T-helper 2 cell treated with Interferon-gamma antibody and Interleukin-4, amounts not matched to agents 100 ng/mL and 5 ng/mL, for 36 hours (primary cell): ENCODE results near the gene LAMA4. TPM values are rescaled to one million over a fixed set of nuclear protein-coding genes. Genes with fewer than 3 reads are reported as not detected.

ENCODE experiments used
- intact Hi-C: fragments of 100-400 bp; cut with micrococcal nuclease; formaldehyde crosslinking; loops from one replicate; pipeline ENCODE4 v1.15.1; 2023
- total RNA-seq: library from RNA; stranded (reverse); gene quantifications from 2 replicates; pipeline ENCODE4 v1.2.3, GENCODE V29; 2022

LAMA4 gene, protein sequence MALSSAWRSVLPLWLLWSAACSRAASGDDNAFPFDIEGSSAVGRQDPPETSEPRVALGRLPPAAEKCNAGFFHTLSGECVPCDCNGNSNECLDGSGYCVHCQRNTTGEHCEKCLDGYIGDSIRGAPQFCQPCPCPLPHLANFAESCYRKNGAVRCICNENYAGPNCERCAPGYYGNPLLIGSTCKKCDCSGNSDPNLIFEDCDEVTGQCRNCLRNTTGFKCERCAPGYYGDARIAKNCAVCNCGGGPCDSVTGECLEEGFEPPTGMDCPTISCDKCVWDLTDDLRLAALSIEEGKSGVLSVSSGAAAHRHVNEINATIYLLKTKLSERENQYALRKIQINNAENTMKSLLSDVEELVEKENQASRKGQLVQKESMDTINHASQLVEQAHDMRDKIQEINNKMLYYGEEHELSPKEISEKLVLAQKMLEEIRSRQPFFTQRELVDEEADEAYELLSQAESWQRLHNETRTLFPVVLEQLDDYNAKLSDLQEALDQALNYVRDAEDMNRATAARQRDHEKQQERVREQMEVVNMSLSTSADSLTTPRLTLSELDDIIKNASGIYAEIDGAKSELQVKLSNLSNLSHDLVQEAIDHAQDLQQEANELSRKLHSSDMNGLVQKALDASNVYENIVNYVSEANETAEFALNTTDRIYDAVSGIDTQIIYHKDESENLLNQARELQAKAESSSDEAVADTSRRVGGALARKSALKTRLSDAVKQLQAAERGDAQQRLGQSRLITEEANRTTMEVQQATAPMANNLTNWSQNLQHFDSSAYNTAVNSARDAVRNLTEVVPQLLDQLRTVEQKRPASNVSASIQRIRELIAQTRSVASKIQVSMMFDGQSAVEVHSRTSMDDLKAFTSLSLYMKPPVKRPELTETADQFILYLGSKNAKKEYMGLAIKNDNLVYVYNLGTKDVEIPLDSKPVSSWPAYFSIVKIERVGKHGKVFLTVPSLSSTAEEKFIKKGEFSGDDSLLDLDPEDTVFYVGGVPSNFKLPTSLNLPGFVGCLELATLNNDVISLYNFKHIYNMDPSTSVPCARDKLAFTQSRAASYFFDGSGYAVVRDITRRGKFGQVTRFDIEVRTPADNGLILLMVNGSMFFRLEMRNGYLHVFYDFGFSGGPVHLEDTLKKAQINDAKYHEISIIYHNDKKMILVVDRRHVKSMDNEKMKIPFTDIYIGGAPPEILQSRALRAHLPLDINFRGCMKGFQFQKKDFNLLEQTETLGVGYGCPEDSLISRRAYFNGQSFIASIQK (N-terminal part only)
- total RNA-seq = not detected in 2 replicates

DNA sequence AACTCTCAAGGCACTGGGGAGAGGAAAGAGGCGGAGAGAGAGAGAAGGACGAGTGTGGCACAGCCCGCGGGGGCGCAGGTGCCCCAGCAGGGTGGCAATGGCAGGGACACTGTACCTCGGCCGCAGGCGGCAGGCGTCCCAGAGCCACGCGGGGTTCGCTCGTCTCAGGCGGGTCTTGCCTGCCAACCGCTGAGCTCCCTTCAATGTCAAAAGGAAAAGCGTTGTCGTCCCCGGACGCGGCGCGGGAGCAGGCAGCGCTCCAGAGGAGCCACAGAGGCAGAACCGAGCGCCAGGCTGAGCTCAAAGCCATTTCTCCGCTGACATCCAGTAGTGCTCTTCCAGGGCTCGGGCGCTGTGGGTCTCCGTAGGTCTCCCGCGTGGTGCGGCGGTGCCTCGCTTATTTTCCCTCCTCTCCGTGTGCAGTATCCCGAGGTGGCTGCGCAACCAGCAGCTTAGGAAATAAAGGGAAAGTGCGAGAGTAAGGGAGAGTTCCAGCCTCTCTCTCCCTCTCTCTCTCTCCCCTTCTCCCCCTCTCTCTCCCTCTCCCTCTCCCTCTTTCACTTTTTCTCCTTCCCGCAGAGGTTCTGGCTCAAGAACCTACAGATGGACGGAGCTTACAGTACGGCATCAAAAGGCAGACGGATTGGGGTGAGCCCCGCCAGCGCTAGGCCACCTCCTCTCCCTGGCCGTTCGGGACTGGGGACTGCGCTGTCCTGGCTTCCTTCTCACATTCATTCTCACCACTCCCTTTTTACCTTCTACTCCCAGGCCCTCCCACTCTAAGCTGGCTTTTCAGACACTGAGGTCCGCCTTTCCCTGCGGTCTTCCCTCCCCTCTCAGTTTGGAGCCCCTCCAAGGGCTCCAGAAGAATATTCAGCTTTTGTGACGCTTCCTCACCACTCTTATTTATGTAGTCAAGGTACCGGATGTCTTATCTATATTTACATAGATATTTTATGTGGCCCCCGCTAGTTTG lies at the start of gene LAMA4:
Gene LAMA4, minus strand, starts transcription at position 727 of the 976 bp plus-strand sequence. Its CDS starts 417 bp downstream, at position 310.
- intact Hi-C loops = loop anchor here (5.0 kb wide), 1 partner anchor 33 kb away; no protein-coding TSS in a partner anchor

DNA sequence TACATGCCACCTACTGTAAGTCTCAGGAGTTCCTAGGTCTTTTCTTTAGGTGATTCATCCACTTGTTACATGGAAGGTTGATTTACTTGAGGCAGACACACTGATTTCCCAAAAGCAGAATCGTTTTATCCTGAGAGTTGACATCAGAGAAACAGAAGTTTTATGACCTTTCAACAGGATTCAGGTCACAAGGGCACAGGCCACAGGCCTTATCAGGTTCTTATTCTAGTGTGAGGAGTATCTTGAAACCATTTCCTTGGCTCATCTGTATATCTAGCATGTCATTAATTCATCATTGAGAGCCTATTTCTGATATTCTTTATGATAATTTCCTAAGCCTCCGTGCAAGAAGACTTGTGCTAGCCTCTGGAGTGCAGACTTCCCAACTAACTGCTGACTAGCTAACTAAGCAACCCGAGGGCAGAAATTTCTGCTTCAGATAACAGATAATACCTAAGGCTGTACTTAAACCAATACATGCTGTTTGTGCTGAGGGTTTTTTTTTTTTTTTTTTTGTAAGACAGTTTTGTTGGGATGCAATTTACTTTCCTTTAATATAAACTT lies 47.9 kb upstream of the LAMA4 start:
- intact Hi-C loops = no loop called here

DNA sequence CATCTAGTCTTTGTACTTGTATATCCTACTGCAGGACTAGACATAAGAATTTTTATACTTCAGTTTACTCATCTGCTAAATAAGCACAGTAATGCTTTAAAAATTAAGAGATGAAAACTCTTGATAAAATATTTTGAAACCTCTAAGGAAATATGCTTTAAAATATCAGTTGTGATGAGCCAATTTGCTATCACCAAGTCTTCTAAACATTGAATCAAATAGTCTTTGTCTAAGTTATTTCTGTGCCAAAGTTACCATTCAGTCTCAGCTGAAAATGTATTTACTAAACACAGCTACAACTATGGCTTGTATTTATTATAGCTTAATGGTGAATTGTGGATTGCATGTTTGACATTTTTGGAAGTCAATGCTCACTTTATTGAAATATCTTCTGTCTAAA lies 46.5 kb upstream of the LAMA4 start:
- intact Hi-C loops = no loop called here

DNA sequence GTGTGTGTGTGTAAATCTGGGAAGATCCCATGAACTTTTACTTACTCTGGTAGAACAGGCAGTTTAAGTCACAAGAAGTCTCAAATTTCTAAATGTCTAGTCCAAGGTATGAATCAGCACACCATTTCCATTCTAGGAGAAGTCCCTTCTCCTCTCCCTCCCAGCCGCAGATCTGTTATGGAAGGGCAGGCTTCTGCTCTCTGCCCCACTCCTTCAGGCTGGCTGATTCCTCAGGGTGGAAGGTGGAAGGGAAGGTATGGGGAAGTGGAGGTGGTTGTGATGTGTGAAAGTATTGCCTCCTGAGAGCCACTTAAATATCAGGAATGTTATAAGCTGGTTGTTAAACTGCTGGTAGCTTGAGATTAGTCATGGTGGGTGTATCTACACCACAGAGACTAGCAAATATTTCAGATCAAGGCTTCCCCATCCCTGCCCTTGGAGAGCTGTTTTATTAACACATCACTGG lies 44.5 kb upstream of the LAMA4 start:
- intact Hi-C loops = no loop called here

DNA sequence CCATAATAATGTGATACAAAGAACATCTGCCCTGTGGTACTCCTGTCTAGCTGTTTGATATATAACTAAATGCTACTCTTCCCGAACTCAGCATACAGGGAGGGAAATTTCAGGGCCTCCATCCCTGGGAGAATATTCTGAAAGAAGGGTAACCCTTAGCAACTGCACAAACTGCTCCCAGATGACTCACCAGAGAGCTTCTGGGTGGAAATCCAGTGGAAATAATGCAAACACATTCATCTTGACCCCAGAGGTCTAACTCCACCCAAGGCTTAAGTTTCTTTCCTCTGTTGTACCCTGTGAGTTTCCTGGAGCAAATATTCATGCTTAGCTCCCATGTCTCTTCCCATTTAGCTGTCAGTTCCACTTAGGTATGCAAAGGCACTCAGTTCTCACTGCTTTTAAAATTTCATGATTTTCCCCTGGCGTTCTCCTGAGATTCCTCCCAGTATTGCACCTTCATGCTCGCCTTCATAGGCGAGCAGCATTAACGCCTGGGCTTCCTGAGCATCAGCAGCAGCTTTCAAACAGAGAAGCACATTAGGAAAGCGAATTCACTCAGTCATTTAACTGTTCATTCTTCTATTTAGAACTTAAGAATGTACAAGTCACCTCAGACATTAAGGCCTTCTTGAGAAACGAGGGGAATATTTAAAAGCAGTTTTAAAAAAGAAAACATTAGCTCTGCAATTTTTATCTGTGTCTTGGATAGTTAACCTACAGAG lies 43.8 kb upstream of the LAMA4 start:
- intact Hi-C loops = no loop called here

DNA sequence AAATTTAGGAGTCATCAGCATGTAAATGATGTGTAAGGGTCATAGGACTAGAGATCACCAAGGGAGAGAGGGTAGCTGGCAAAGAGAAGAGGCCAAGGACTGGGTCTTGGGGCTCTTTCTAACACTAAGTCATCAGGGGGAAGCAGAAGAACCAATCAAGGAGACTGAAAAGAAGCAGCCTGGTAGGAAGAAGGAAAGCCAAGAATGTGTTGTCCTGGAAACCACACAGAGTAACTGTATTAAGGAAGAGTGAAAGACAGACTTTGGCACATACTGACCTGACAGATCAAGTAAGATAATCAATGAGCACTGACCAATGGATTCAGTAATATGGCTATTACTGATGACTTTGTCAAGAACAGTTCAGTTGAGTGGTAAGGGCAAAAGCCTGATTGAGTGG lies 42.3 kb upstream of the LAMA4 start:
- intact Hi-C loops = no loop called here

DNA sequence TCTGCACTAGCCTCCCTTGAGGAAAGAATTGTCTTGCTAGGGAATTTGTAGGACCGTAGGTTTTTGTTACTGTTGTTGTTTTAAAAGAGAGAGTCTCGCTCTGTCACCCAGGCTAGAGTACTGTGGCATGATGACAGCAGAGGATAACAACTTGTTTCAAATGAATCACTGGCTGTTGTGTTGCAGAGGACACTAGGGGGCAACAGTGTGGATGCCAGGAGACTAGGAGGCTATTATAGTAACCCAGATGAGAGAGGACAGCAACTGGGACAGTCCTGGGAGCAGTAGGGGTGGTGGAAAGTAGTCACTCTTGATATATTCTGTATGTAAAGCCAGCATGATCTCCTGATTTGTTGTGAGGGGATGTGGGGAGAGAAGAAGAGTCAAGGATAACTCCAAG lies 41.8 kb upstream of the LAMA4 start:
- intact Hi-C loops = no loop called here

DNA sequence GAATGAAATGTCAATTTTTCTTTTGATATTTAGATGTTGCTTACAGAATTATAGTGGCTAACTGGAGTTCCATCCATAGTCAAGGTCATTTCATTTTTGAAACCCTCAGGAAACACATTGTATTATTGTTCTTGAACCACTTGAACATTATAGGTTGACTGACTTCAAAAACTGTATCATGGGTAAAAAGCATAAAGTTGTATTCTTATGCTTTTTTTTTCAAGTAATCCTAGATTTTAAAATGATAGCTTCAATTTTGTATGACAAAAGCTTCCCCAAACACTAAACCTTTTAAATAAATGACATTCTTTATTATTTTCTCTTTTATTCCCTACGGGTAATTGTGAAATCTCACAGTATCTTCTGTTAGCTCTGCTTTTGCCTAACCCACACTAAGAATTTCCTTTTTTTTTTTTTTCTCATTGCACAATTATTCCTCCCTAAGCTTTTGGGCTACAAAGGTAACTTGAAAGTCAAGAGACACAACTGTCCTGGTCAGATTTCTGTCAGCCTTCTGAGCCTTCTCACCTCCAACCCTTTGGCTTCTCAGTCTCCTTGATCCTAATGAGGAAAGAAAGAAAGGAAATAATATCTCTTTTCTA lies 36.9 kb upstream of the LAMA4 start:
- intact Hi-C loops = no loop called here

DNA sequence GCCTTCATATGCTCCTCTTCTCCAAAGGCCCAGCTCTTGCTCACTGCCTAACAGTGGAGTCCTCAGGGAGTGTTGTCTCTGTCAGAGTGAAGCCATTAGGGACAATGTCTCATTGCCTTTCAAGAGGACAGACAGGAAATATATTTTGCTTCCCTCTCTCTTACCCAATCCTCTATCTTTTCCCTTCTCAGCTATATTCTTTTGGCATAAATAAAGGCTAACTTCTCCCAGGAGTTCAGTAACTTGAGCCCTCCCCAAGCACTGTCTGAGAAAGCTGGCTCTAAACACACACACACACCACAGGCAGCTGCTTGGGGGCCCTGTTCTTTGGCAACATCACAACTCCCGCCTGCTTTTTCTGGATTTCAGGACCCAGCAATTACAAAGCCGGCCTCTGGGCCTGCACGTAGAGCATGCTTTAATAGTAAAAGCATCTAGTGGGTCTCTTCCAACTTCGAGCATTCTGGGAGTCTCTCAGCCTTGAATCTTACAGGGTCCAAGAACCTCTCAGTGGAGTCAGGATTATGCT lies 34.7 kb upstream of the LAMA4 start:
- intact Hi-C loops = loop anchor here (5.0 kb wide), 2 partner anchors 37 to 1568 kb away; partner anchors contain the start of genes LAMA4 and MARCKS

DNA sequence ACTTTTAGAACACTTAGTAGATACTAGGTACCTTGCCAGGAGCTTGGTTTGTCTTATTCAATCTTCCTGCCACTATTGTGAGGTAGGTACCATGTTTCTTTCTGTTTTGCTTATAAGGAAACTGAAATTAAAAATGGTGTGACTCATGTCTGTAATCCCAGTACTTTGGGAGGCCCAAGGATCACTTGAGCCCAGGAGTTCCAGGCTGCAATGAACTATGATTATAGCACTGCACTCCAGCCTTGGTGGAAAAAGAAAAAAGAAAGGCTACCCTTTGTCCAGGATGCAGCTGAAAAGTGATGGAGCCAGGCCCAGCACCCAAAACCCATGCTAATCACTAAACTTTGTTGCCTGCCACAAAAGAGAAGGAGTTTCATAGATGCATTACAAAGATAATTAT lies 34.1 kb upstream of the LAMA4 start:
- intact Hi-C loops = loop anchor here (5.0 kb wide), 2 partner anchors 36 to 1569 kb away; partner anchors contain the start of genes LAMA4 and MARCKS

DNA sequence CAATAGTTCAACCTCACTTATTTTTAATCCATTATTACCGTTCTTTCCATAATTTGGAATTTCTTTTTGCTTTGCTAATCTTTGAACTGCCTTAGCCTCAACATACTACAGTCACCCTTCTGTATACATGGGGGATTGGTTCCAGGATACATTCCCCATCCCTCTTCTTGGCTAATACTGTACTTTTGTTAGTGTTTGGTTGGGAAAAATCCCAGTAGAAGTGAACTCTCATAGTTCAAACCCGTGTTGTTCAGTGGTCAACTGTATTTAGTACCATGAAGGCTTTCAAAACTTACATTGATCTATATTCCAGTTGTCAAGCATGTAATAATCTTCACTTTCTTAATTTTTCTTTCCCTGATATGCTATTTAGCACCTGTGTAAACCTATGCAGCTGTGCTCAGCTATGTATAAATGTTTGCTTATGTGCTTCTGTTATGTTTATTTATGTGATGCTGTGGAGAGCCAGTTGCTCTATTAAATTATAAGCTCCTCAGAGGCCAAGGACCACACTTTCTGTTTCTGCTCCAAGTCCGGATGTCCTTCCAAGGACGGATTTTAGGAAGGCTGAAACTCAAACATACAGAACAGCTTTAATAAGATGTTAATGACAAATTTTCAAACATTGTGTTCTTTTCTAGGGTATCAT lies 33.3 kb upstream of the LAMA4 start:
- intact Hi-C loops = loop anchor here (2.0 to 5.0 kb wide), 3 partner anchors 35 to 1570 kb away; partner anchors contain the start of genes LAMA4 and MARCKS

DNA sequence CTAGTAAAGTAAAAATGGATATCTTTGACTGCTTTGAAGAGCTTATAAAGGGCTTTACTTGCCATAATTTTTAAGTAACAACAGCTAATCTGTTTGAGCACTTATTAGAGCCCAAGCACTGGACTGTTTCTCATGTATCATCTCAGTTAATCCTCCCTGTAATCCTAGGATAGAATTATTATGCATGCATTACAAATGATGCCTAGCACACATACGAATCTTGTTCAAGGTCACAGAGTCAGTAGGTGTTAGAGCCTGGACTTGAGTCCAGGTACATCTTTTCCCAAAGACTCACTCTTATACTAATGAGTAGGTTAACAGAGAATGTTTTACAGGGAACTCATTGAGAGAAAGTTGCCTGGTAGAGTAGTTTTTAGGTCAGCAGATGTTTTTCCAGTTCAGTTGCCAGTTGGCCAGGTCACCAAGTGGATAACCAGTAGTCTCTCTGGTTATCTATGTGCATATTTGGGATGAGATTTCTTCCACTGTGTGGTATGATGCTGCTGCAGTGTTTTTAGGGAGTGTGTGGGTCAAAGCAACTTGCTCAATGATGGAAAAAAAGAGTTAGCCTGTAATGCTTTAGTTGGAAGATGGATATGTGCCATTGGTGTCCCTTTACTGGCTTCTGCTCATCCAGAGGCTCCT lies 32.3 kb upstream of the LAMA4 start:
- intact Hi-C loops = loop anchor here (1.0 to 5.0 kb wide), 4 partner anchors 34 to 1571 kb away; partner anchors contain the start of genes FAM229B, LAMA4, MARCKS and TUBE1

DNA sequence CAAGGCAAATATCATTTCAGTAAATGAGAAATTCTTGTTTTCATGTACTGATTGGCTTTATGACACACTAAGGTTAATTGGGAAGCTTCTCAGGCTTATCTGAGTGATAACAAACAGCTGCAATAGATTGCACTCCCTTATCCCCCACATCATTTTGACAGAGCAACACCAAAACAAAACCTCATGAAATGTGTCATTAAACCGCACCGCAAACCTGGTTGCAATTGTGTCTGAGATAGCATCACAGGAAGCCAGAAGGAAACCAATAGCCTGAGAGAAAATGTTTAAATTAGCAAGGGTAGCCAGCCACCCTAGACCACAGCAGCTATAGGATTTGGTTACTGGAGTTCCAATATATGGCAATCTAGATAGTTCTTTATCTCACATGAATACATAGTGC lies 31.6 kb upstream of the LAMA4 start:
- intact Hi-C loops = loop anchor here (1.0 to 5.0 kb wide), 4 partner anchors 34 to 1571 kb away; partner anchors contain the start of genes FAM229B, LAMA4, MARCKS and TUBE1

DNA sequence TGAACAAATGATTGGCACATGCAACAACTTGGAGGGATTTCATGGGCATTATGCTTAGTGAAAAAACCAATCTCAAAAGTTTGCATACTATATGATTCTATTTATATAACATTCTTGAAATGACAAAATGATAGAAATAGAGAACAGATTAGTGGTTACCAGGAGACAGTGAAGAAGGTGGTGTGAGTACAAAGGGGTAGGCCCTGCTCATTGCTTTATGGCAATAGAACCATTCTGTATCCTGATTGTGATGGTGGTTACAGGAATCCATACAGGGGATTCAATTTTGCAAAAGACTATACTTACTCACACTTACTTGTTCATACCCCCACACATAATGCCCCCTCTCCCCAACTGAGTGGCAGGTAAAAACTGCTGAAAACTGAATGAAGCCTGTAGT lies 30.2 kb upstream of the LAMA4 start:
- intact Hi-C loops = loop anchor here (5.0 kb wide), 2 partner anchors 32 to 1573 kb away; partner anchors contain the start of genes LAMA4 and MARCKS

DNA sequence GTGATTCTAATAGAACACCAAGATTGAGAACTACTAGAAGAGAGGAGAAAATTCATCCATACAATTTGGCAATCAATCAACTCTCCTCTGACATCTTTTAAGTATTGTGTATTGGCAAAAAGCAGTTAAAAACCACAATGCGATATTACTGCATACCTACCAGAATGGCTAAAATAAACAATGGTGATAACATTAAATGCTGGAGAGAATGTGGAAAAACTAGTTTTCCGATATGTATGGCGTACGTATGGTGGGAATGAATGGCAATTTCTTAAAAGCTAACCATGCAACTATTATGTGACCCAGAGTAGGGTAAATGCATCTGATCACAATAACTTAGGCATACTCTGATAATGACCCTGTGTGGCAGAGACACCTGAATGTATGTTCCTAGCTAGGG lies 29.3 kb upstream of the LAMA4 start:
- intact Hi-C loops = no loop called here

DNA sequence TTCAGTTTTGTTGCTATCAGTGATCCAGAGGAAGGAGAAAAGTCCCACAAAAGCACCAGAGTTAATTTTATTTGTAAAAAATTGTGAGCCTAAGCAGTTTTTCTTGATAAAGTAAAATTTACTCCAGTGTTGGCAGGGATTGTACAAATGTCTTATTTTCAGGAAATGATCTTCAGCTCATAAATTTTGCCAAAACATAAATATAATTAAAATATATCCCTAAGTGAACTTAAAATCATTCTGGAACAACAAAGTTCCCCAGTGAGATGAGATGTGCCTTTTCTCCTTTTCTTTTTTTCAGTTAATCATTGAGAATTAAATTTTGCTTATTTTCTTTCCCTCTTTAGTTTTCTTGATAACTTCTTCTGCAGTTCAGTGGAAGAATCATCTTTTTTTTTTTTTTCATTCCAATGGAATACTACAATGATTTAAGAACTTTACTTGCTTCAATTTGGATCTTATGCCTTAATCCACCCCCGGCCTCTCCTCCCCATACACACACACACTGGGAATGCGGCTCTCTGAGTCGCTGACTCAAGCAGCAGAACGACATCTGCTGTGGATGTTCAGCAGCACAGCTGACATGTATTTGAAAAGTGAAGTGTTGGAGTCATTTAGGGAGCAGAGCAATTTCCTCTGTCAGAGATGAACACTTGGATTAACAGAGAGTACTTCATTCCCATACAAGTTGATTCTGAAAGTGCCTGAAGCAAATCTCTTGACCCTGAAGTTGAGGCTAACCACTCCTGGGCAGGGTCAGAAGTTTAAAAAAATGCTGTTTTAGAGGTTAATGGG lies 27.7 kb upstream of the LAMA4 start:
- intact Hi-C loops = no loop called here
